HEK293 (cell line): ENCODE data around the gene AP1G2.

ENCODE experiments used
- CTCF ChIA-PET: fragments of 350-600 bp; formaldehyde crosslinking; extraction: SDS; loops from one replicate; lab custom pipeline; 2021; ENCODE audit warnings: antibody characterized with exemption; lab: Yijun Ruan, JAX
- POLR2A ChIA-PET: fragments of 300-600 bp; formaldehyde crosslinking; extraction: SDS; loops from one replicate; lab custom pipeline; 2020; ENCODE audit warnings: antibody characterized with exemption, inconsistent platforms; lab: Yijun Ruan, JAX
- H3K27ac ChIP-seq: fragments of 200-500 bp; sonication (Bioruptor generic); 2 replicates; pipeline ENCODE4 v1.5.1; 2014; ENCODE audit warnings: low read depth, low read length, control low read depth, inconsistent platforms; ENCODE audit errors: extremely low read depth
- H3K36me3 ChIP-seq, 2 experiments: fragments of 200-500 bp in 1 of 2; sonication (Bioruptor generic) in 1 of 2; 1 replicate in 1 of 2; 2 replicates in 1 of 2; pipeline ENCODE4 v1.5.1; 2014 to 2017; ENCODE audit warnings: inconsistent platforms in 2 of 2, low read length in 2 of 2; ENCODE audit not compliant: control insufficient read depth in 2 of 2, insufficient read depth in 1 of 2
- H3K4me1 ChIP-seq: fragments of 200-500 bp; sonication (Bioruptor generic); 2 replicates; pipeline ENCODE4 v1.5.1; 2014; ENCODE audit warnings: mild to moderate bottlenecking, low read length, inconsistent platforms; ENCODE audit not compliant: control insufficient read depth, insufficient read depth
- H3K4me3 ChIP-seq: 2 replicates; pipeline ENCODE4 v1.5.1; 2011; ENCODE audit warnings: low read depth, mild to moderate bottlenecking, control low read depth, low read length, moderate library complexity
- H3K9me3 ChIP-seq: fragments of 200-500 bp; sonication (Bioruptor generic); 2 replicates; pipeline ENCODE4 v1.5.1; 2014; ENCODE audit warnings: low read depth, low read length, inconsistent platforms; ENCODE audit not compliant: control insufficient read depth, insufficient read depth
- CTCF ChIP-seq: fragments of 450-650 bp; formaldehyde crosslinking; IDR thresholded peaks from 2 replicates; pipeline ENCODE4 v1.5.1; 2016; ENCODE audit warnings: missing biosample characterization, missing genetic modification characterization
- HIC1 ChIP-seq: fragments of 450-650 bp; formaldehyde crosslinking; IDR thresholded peaks from 2 replicates; pipeline ENCODE4 v1.5.1; 2016; ENCODE audit warnings: missing biosample characterization, missing genetic modification characterization
- IKZF3 ChIP-seq: fragments of 450-650 bp; IDR thresholded peaks from 2 replicates; pipeline ENCODE4 v1.5.0; 2018; ENCODE audit warnings: missing biosample characterization, mild to moderate bottlenecking, missing genetic modification characterization, moderate library complexity
- OSR2 ChIP-seq: fragments of 450-650 bp; formaldehyde crosslinking; IDR thresholded peaks from 2 replicates; pipeline ENCODE4 v1.5.1; 2016; ENCODE audit warnings: missing biosample characterization, missing genetic modification characterization
- OVOL3 ChIP-seq: fragments of 450-650 bp; formaldehyde crosslinking; IDR thresholded peaks from 2 replicates; pipeline ENCODE4 v1.5.1; 2016; ENCODE audit warnings: missing biosample characterization, missing genetic modification characterization
- PATZ1 ChIP-seq: fragments of 450-650 bp; formaldehyde crosslinking; IDR thresholded peaks from 2 replicates; pipeline ENCODE4 v1.5.1; 2016; ENCODE audit warnings: missing biosample characterization, missing genetic modification characterization
- ZBTB11 ChIP-seq: fragments of 450-650 bp; formaldehyde crosslinking; conservative IDR thresholded peaks from 2 replicates; pipeline ENCODE4 v1.5.1; 2016; ENCODE audit warnings: low read depth, missing biosample characterization, missing genetic modification characterization
- ZBTB17 ChIP-seq: fragments of 450-650 bp; formaldehyde crosslinking; IDR thresholded peaks from 2 replicates; pipeline ENCODE4 v1.5.1; 2016; ENCODE audit warnings: missing biosample characterization, missing genetic modification characterization
- ZBTB26 ChIP-seq: fragments of 450-650 bp; formaldehyde crosslinking; optimal IDR thresholded peaks from 2 replicates; pipeline ENCODE3; 2016; ENCODE audit warnings: missing biosample characterization, mild to moderate bottlenecking, missing genetic modification characterization
- ZNF18 ChIP-seq: fragments of 450-650 bp; formaldehyde crosslinking; IDR thresholded peaks from 2 replicates; pipeline ENCODE4 v1.5.1; 2016; ENCODE audit warnings: missing biosample characterization, missing genetic modification characterization
- ZNF223 ChIP-seq: fragments of 450-650 bp; formaldehyde crosslinking; IDR thresholded peaks from 2 replicates; pipeline ENCODE4 v1.5.1; 2016; ENCODE audit warnings: missing biosample characterization, missing genetic modification characterization
- ZNF24 ChIP-seq: fragments of 450-650 bp; formaldehyde crosslinking; IDR thresholded peaks from 2 replicates; pipeline ENCODE4 v1.5.1; 2016; ENCODE audit warnings: missing biosample characterization, missing genetic modification characterization
- ZNF501 ChIP-seq: fragments of 450-650 bp; formaldehyde crosslinking; IDR thresholded peaks from 2 replicates; pipeline ENCODE4 v1.5.1; 2016; ENCODE audit warnings: missing biosample characterization, missing genetic modification characterization
- ZNF529 ChIP-seq: fragments of 450-650 bp; formaldehyde crosslinking; IDR thresholded peaks from 2 replicates; pipeline ENCODE4 v1.5.1; 2017; ENCODE audit warnings: missing genetic modification characterization, missing biosample characterization; ENCODE audit not compliant: insufficient replicate concordance
- ZNF549 ChIP-seq: fragments of 450-650 bp; IDR thresholded peaks from 2 replicates; pipeline ENCODE4 v1.5.1; 2018; ENCODE audit warnings: missing biosample characterization, missing genetic modification characterization, mild to moderate bottlenecking, inconsistent platforms, moderate library complexity
- ZNF600 ChIP-seq: fragments of 450-650 bp; formaldehyde crosslinking; IDR thresholded peaks from 2 replicates; pipeline ENCODE4 v1.5.1; 2016; ENCODE audit warnings: missing biosample characterization, missing genetic modification characterization
- ZNF629 ChIP-seq: fragments of 450-650 bp; formaldehyde crosslinking; IDR thresholded peaks from 2 replicates; pipeline ENCODE4 v1.5.1; 2017; ENCODE audit warnings: missing biosample characterization, missing genetic modification characterization
- ZNF660 ChIP-seq: fragments of 450-650 bp; IDR thresholded peaks from 2 replicates; pipeline ENCODE4 v1.5.1; 2018; ENCODE audit warnings: missing biosample characterization, mild to moderate bottlenecking, missing genetic modification characterization
- ZNF664 ChIP-seq: fragments of 450-650 bp; formaldehyde crosslinking; IDR thresholded peaks from 2 replicates; pipeline ENCODE4 v1.5.1; 2016; ENCODE audit warnings: missing biosample characterization, missing genetic modification characterization
- ZSCAN23 ChIP-seq: fragments of 450-650 bp; formaldehyde crosslinking; IDR thresholded peaks from 2 replicates; pipeline ENCODE4 v1.5.1; 2016; ENCODE audit warnings: missing biosample characterization, missing genetic modification characterization
- ZSCAN5A ChIP-seq: fragments of 450-650 bp; formaldehyde crosslinking; IDR thresholded peaks from 2 replicates; pipeline ENCODE4 v1.5.1; 2016; ENCODE audit warnings: missing biosample characterization, missing genetic modification characterization

The AP1G2 gene

GRCh38 chr14:23542261-23542660 lies 25.3 kb downstream of the AP1G2 start (continued):
- TF ChIP-seq ZBTB11 (tag by site-specific recombination) (no peak), OVOL3 (tag by site-specific recombination) (no peak), ZNF600 (tag by site-specific recombination) (no peak), ZSCAN5A (tag by site-specific recombination) (no peak), PATZ1 (tag by site-specific recombination) (no peak), OSR2 (no peak)

GRCh38 chr14:23540141-23540469 lies 27.5 kb downstream of the AP1G2 start:
- ChIA-PET CTCF (interaction anchor here (0.6 to 3.2 kb wide), 10 partner anchors 10 to 234 kb away, joined by 3 to 21 read pairs (median 6); no protein-coding TSS in a partner anchor), POLR2A (no interaction called here)
- peaks cover 0 to 6% of the 10 kb centered on the region in 2 experiments; a peak in 2 of 3 replicates for H3K36me3 ChIP-seq
- H3K4me1 ChIP-seq: peaks cover 13% of the 10 kb centered on the region
- H3K27ac ChIP-seq: no peak overlapping the region
- H3K9me3 ChIP-seq: no peaks in the 10 kb centered on the region
- H3K4me3 ChIP-seq: no peak overlapping the region
- TF ChIP-seq CTCF (tag by site-specific recombination): no peak
- TF ChIP-seq ZNF660: no peak
- TF ChIP-seq ZNF24 (tag by site-specific recombination): no peak
- no peak for TF ChIP-seq PATZ1 (tag by site-specific recombination)
- TF ChIP-seq ZSCAN23 (tag by site-specific recombination): no peak
- TF ChIP-seq IKZF3: no peak
- no peak for TF ChIP-seq ZNF549 (tag by site-specific recombination)
- TF ChIP-seq ZNF18 (tag by site-specific recombination): no peak
- no peak for TF ChIP-seq ZBTB17
- TF ChIP-seq ZNF501 (tag by site-specific recombination): no peak
- TF ChIP-seq ZNF529 (tag by site-specific recombination): no peak
- TF ChIP-seq ZNF629: no peak
- no peak for TF ChIP-seq HIC1 (tag by site-specific recombination)
- TF ChIP-seq ZNF223 (tag by site-specific recombination): no peak
- no peak for TF ChIP-seq ZNF664 (tag by site-specific recombination)
- TF ChIP-seq ZBTB26 (tag by site-specific recombination): no peak
